ENCODE results near the gene DYRK4. TPM values are rescaled to one million over a fixed set of nuclear protein-coding genes. Genes with fewer than 3 reads are reported as not detected.
A peak's percentile ranks its signal among the peaks of the same experiment; 100 is the strongest.

The DYRK4 gene
- total and polyA plus RNA-seq, 2 of the 8 experiments (the other 6 are each of a cell fraction or from before 2014, with no cell fraction given): 10.5 to 11.4 TPM

- no peak for TF ChIP-seq JUND (IDR thresholded peaks at IDR 0.05; ENCODE audit: low read length)
- TF ChIP-seq USF2 (IDR thresholded peaks at IDR 0.05; ENCODE audit: low read length): no peak
- no peak for TF ChIP-seq RFX5 (IDR thresholded peaks at IDR 0.05; ENCODE audit: borderline replicate concordance, low read depth, low read length)
- no peak for TF ChIP-seq SP2 (IDR thresholded peaks at IDR 0.05; ENCODE audit: low read length)
- no peak for TF ChIP-seq TAF7 (optimal IDR thresholded peaks at IDR 0.05; ENCODE audit: borderline replicate concordance, low read depth, low read length)
- 0 out of 2 replicates have a peak, but pooled peaks have one; percentile 18 for TF ChIP-seq TBP (IDR thresholded peaks at IDR 0.05; ENCODE audit: low read depth, low read length)
- no peak for TF ChIP-seq CTBP2 (IDR thresholded peaks at IDR 0.05; ENCODE audit: borderline replicate concordance, insufficient read depth, insufficient read length, low read length)
- no peak for TF ChIP-seq NANOG (IDR thresholded peaks at IDR 0.05; ENCODE audit: insufficient read depth, low read depth, low read length, poor library complexity, severe bottlenecking)
- peak; percentile 33; the same call in 1 of the 2 replicates for TF ChIP-seq POLR2AphosphoS5 (IDR thresholded peaks at IDR 0.05; ENCODE audit: low read depth, low read length)
- no peak for TF ChIP-seq GTF2F1 (IDR thresholded peaks at IDR 0.05; ENCODE audit: borderline replicate concordance, low read depth, low read length)
- TF ChIP-seq ASH2L (IDR thresholded peaks at IDR 0.05; ENCODE audit: low read length): peak; percentile 73
- TF ChIP-seq CREB1 (IDR thresholded peaks at IDR 0.05): peak; percentile 45
- TF ChIP-seq EP300 (IDR thresholded peaks at IDR 0.05; ENCODE audit: borderline replicate concordance in 1 of 2, low read depth in 2 of 2, low read length in 2 of 2): 0 out of 3 replicates have a peak, but pooled peaks of 1 of the 2 experiments have one; percentile 8
- TF ChIP-seq GABPA (IDR thresholded peaks at IDR 0.05; ENCODE audit: borderline replicate concordance, insufficient read depth, low read length): peak; percentile 14; the same call in 1 of the 2 replicates
- no peak for TF ChIP-seq SRF (IDR thresholded peaks at IDR 0.05; ENCODE audit: low read depth, low read length)
- no peak for TF ChIP-seq NRF1 (IDR thresholded peaks at IDR 0.05; ENCODE audit: low read depth, low read length)
- no peak for TF ChIP-seq CHD2 (IDR thresholded peaks at IDR 0.05; ENCODE audit: low read length)
- peak; percentile 72 for TF ChIP-seq SAP30 (IDR thresholded peaks at IDR 0.05; ENCODE audit: insufficient read depth, insufficient replicate concordance, low read length)
- TF ChIP-seq POLR2A (IDR thresholded peaks at IDR 0.05; ENCODE audit: control extremely low read depth in 1 of 2, low read depth in 2 of 2, low read length in 2 of 2): peak in 1 of 2 experiments; percentile 55; a peak in 2 of 3 replicates
- no peak for TF ChIP-seq ZNF274 (IDR thresholded peaks at IDR 0.05; ENCODE audit: borderline replicate concordance, extremely low read depth, low read length)
- no peak for TF ChIP-seq BACH1 (IDR thresholded peaks at IDR 0.05; ENCODE audit: low read length)
- TF ChIP-seq BRCA1 (IDR thresholded peaks at IDR 0.05; ENCODE audit: low read depth, low read length): no peak
- no peak for TF ChIP-seq SP4 (IDR thresholded peaks at IDR 0.05; ENCODE audit: low read length)
- 0 out of 2 replicates have a peak, but pooled peaks have one; percentile 22 for TF ChIP-seq CEBPB (IDR thresholded peaks at IDR 0.05; ENCODE audit: low read depth, low read length)
These were observed 42.7 kb downstream of the DYRK4 start (continued) for GRCh38 chr12:4604684-4605193.

Measured in H1 (cell line).